Measurements from ENCODE around the gene NDUFA11. TPM values are rescaled to one million over a fixed set of nuclear protein-coding genes. Genes with fewer than 3 reads are reported as not detected.
A peak's percentile ranks its signal among the peaks of the same experiment; 100 is the strongest.

Gene NDUFA11
- total RNA-seq, 2 experiments from 2014 or later = 280 to 293 TPM

- no TSS peak for BruUV-seq (replicated peaks)
- no peak overlapping the region for H3K4me3 ChIP-seq (ENCODE audit: low read depth, low read length, poor library complexity, severe bottlenecking)
- H3K4me2 ChIP-seq (ENCODE audit: low read length) = no peak overlapping the region
- CTCF ChIA-PET (ENCODE audit: unreplicated experiment) = interaction anchor here (1.9 kb wide), 1 partner anchor 88 kb away, joined by 10 read pairs; no protein-coding TSS in a partner anchor
- H4K20me1 ChIP-seq (ENCODE audit: insufficient read depth, low read length) = no peaks in the 10 kb centered on the region
- no peaks in the 10 kb centered on the region for H3K79me2 ChIP-seq (ENCODE audit: insufficient read depth, low read depth, low read length)
- POLR2A ChIA-PET = no interaction called here
- intact Hi-C loops (cut with micrococcal nuclease; ENCODE audit: unreplicated experiment) = loop anchor here (1.0 kb wide), 1 partner anchor 88 kb away; no protein-coding TSS in a partner anchor
- TF ChIP-seq CTCF (conservative IDR thresholded peaks at IDR 0.05; ENCODE audit: low read length) (peak; percentile 75), EZH2phosphoT487 (IDR thresholded peaks at IDR 0.05; ENCODE audit: borderline replicate concordance, low read depth, low read length) (no peak)
- no peak overlapping the region for H2AFZ ChIP-seq (ENCODE audit: low read length)
- H3K36me3 ChIP-seq (ENCODE audit: insufficient read depth, low read length) = peaks cover 27% of the 10 kb centered on the region; the same call in 1 of the 2 replicates
- no peaks in the 10 kb centered on the region for H3K4me1 ChIP-seq (ENCODE audit: insufficient read depth, low read length, poor library complexity, severe bottlenecking)
- no peaks in the 10 kb centered on the region for H3K9me3 ChIP-seq (ENCODE audit: low read length)
- peak; percentile 32 for DNase-seq (ENCODE audit: low spot score)
- no peak overlapping the region for H3K27ac ChIP-seq (ENCODE audit: low read depth, low read length, poor library complexity, severe bottlenecking)
- no peaks in the 10 kb centered on the region for H3K9me2 ChIP-seq (ENCODE audit: insufficient read depth, low read length)
These were observed 11.4 kb downstream of the NDUFA11 start for GRCh38 chr19:5891938-5892771.

DNA sequence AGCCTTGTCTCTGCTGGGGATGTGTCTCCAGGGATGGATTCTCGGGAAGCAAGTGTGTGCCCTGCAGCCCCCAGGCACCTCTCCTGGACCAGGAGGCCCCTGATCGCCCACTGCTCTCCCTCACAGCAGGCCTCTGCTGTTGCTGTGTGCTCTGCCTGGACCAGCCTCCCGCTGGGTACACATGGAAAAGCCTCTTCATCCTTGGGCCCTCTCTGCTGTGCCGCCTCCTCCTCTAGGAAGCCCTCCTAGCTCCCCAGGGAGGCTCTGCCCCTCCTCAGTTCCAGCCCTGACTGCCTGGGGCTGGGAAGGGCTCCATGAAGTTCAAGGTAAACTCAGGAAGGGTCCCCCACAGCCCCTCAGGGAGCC, 12.0 kb downstream of the NDUFA11 start:
- intact Hi-C loops (cut with micrococcal nuclease; ENCODE audit: unreplicated experiment) = no loop called here
- H3K9me2 ChIP-seq (ENCODE audit: insufficient read depth, low read length) = no peaks in the 10 kb centered on the region
- peaks cover 21% of the 10 kb centered on the region; the same call in 1 of the 2 replicates for H3K36me3 ChIP-seq (ENCODE audit: insufficient read depth, low read length)
- no peaks in the 10 kb centered on the region for H4K20me1 ChIP-seq (ENCODE audit: insufficient read depth, low read length)
- no peaks in the 10 kb centered on the region for H3K9me3 ChIP-seq (ENCODE audit: low read length)
- no TSS peak for BruUV-seq (replicated peaks)
- no peak for DNase-seq (ENCODE audit: low spot score)
- H3K27ac ChIP-seq (ENCODE audit: low read depth, low read length, poor library complexity, severe bottlenecking) = no peak overlapping the region
- CTCF ChIA-PET (ENCODE audit: unreplicated experiment) = interaction anchor here (1.9 kb wide), 1 partner anchor 88 kb away, joined by 10 read pairs; no protein-coding TSS in a partner anchor
- H3K79me2 ChIP-seq (ENCODE audit: insufficient read depth, low read depth, low read length) = no peaks in the 10 kb centered on the region
- TF ChIP-seq CTCF (conservative IDR thresholded peaks at IDR 0.05; ENCODE audit: low read length) (no peak), EZH2phosphoT487 (IDR thresholded peaks at IDR 0.05; ENCODE audit: borderline replicate concordance, low read depth, low read length) (no peak)
- no peak overlapping the region for H2AFZ ChIP-seq (ENCODE audit: low read length)
- no peak overlapping the region for H3K4me2 ChIP-seq (ENCODE audit: low read length)
- H3K4me3 ChIP-seq (ENCODE audit: low read depth, low read length, poor library complexity, severe bottlenecking) = no peak overlapping the region
- no peaks in the 10 kb centered on the region for H3K4me1 ChIP-seq (ENCODE audit: insufficient read depth, low read length, poor library complexity, severe bottlenecking)
- POLR2A ChIA-PET = interaction anchor here (0.6 kb wide), 1 partner anchor 100 kb away, joined by 3 read pairs; no protein-coding TSS in a partner anchor

DNA sequence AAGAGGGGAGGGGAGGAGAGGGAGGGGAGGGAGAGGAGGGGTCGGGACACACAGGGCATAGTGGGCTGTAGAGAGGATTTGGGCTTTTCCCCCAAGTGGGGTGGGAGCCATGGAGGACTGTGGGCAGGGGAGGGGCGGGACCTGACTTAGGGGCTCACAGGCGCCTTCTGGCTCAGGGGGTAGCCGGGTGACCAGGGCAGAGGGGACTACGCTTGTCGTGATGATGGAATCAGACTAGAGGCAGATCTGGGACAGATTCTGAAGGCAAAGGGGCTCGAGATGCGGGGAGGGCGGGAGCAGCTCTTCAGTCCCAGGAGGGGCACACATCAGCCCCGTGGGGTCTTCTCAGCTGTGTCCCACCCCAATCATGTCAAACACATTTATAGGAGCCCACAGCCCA, 13.5 kb downstream of the NDUFA11 start:
- Histone ChIP-seq H2AFZ (ENCODE audit: low read length) (no peak overlapping the region), H3K4me1 (ENCODE audit: insufficient read depth, low read length, poor library complexity, severe bottlenecking) (no peaks in the 10 kb centered on the region), H3K27ac (ENCODE audit: low read depth, low read length, poor library complexity, severe bottlenecking) (no peak overlapping the region), H3K9me2 (ENCODE audit: insufficient read depth, low read length) (no peaks in the 10 kb centered on the region), H3K4me2 (ENCODE audit: low read length) (no peak overlapping the region), H3K79me2 (ENCODE audit: insufficient read depth, low read depth, low read length) (no peaks in the 10 kb centered on the region), H3K9me3 (ENCODE audit: low read length) (no peaks in the 10 kb centered on the region), H3K36me3 (ENCODE audit: insufficient read depth, low read length) (0 out of 2 replicates have a peak, but pooled peaks cover 6% of the 10 kb centered on the region), H3K4me3 (ENCODE audit: low read depth, low read length, poor library complexity, severe bottlenecking) (no peak overlapping the region), H4K20me1 (ENCODE audit: insufficient read depth, low read length) (no peaks in the 10 kb centered on the region)
- no peak for DNase-seq (ENCODE audit: low spot score)
- TF ChIP-seq EZH2phosphoT487 (IDR thresholded peaks at IDR 0.05; ENCODE audit: borderline replicate concordance, low read depth, low read length) = no peak
- TF ChIP-seq CTCF (conservative IDR thresholded peaks at IDR 0.05; ENCODE audit: low read length) = no peak
- BruUV-seq (replicated peaks) = no TSS peak
- CTCF ChIA-PET (ENCODE audit: unreplicated experiment) = interaction anchor here (1.9 kb wide), 1 partner anchor 86 kb away, joined by 10 read pairs; no protein-coding TSS in a partner anchor
- POLR2A ChIA-PET = interaction anchor here (0.6 kb wide), 1 partner anchor 93 kb away, joined by 3 read pairs; no protein-coding TSS in a partner anchor
- intact Hi-C loops (cut with micrococcal nuclease; ENCODE audit: unreplicated experiment) = no loop called here

All from OCI-LY7 (cell line).